Measurements from ENCODE around the gene PDE4D. TPM values are rescaled to one million over a fixed set of nuclear protein-coding genes. Genes with fewer than 3 reads are reported as not detected.

Gene PDE4D
- total RNA-seq, 1 donor from 2014 or later: 6.8 TPM

GRCh38 chr5:59847586-59847985 lies 45.9 kb downstream of the PDE4D start:
- no peak for TF ChIP-seq CTCF (IDR thresholded peaks at IDR 0.05; ENCODE audit: insufficient read depth, low read length, severe bottlenecking)
- FAIRE-seq (no peak), DNase-seq (ENCODE audit: low read depth) (no peak)
- no peaks in the 10 kb centered on the region for H3K36me3 ChIP-seq (ENCODE audit: control insufficient read depth, insufficient read depth, low read length)
- H3K4me3 ChIP-seq (ENCODE audit: low read depth, low read length): no peak overlapping the region
- H3K27me3 ChIP-seq (ENCODE audit: control insufficient read depth, insufficient read depth, low read length): no peaks in the 10 kb centered on the region

- TF ChIP-seq CTCF (IDR thresholded peaks at IDR 0.05; ENCODE audit: insufficient read depth, low read length, severe bottlenecking): no peak
- no peak overlapping the region for H3K4me3 ChIP-seq (ENCODE audit: low read depth, low read length)
- peak; percentile 65 for DNase-seq (ENCODE audit: low read depth)
- H3K27me3 ChIP-seq (ENCODE audit: control insufficient read depth, insufficient read depth, low read length): no peaks in the 10 kb centered on the region
- no peak for FAIRE-seq
- no peaks in the 10 kb centered on the region for H3K36me3 ChIP-seq (ENCODE audit: control insufficient read depth, insufficient read depth, low read length)
These were observed 47.8 kb downstream of the PDE4D start for GRCh38 chr5:59845730-59846129.

- no peak for FAIRE-seq
- no peak for TF ChIP-seq CTCF (IDR thresholded peaks at IDR 0.05; ENCODE audit: insufficient read depth, low read length, severe bottlenecking)
- Histone ChIP-seq H3K36me3 (ENCODE audit: control insufficient read depth, insufficient read depth, low read length) (no peaks in the 10 kb centered on the region), H3K27me3 (ENCODE audit: control insufficient read depth, insufficient read depth, low read length) (no peaks in the 10 kb centered on the region), H3K4me3 (ENCODE audit: low read depth, low read length) (no peak overlapping the region)
- peak; percentile 69 for DNase-seq (ENCODE audit: low read depth)
These were observed 49.9 kb downstream of the PDE4D start for GRCh38 chr5:59843511-59844213.

- H3K27me3 ChIP-seq (ENCODE audit: control insufficient read depth, insufficient read depth, low read length): no peaks in the 10 kb centered on the region
- FAIRE-seq: no peak
- H3K36me3 ChIP-seq (ENCODE audit: control insufficient read depth, insufficient read depth, low read length): no peaks in the 10 kb centered on the region
- no peak overlapping the region for H3K4me3 ChIP-seq (ENCODE audit: low read depth, low read length)
- peak; percentile 73 for DNase-seq (ENCODE audit: low read depth)
- no peak for TF ChIP-seq CTCF (IDR thresholded peaks at IDR 0.05; ENCODE audit: insufficient read depth, low read length, severe bottlenecking)
These were observed 50.5 kb downstream of the PDE4D start for GRCh38 chr5:59842999-59843398.

- Histone ChIP-seq H3K4me3 (ENCODE audit: low read depth, low read length) (no peak overlapping the region), H3K36me3 (ENCODE audit: control insufficient read depth, insufficient read depth, low read length) (no peaks in the 10 kb centered on the region), H3K27me3 (ENCODE audit: control insufficient read depth, insufficient read depth, low read length) (no peaks in the 10 kb centered on the region)
- peak; percentile 70 for DNase-seq (ENCODE audit: low read depth)
- no peak for TF ChIP-seq CTCF (IDR thresholded peaks at IDR 0.05; ENCODE audit: insufficient read depth, low read length, severe bottlenecking)
- no peak for FAIRE-seq
These were observed 53.3 kb downstream of the PDE4D start for GRCh38 chr5:59840200-59840601.

- FAIRE-seq: no peak
- Histone ChIP-seq H3K36me3 (ENCODE audit: control insufficient read depth, insufficient read depth, low read length) (no peaks in the 10 kb centered on the region), H3K27me3 (ENCODE audit: control insufficient read depth, insufficient read depth, low read length) (no peaks in the 10 kb centered on the region), H3K4me3 (ENCODE audit: low read depth, low read length) (no peak overlapping the region)
- DNase-seq (ENCODE audit: low read depth): no peak
- TF ChIP-seq CTCF (IDR thresholded peaks at IDR 0.05; ENCODE audit: insufficient read depth, low read length, severe bottlenecking): no peak
These were observed 54.5 kb downstream of the PDE4D start for GRCh38 chr5:59838989-59839388.

Data from bronchial epithelial cell (primary cell).